Activated CD4-positive, alpha-beta T cell treated with anti-CD3 and anti-CD28 coated beads, Interleukin-2, amount 50 U/mL, for 16 hours (primary cell): ENCODE data around the gene TPK1.
"Not testable (repeated sequence)": the region's sequence is repeated elsewhere in the genome, so short reads cannot be mapped to it uniquely, and the experiment has no call there.

Experiments
- DNase-seq: peaks from one replicate; pipeline ENCODE4 v3.0.0-alpha.2; 2020

TPK1 gene

GRCh38 chr7:144821067-144821466, 14.8 kb downstream of the TPK1 start:
- DNase-seq: peak; percentile 90

- DNase-seq: peak; percentile 58
Observed at GRCh38 chr7:144820552-144820951, 15.3 kb downstream of the TPK1 start.

- no peak for DNase-seq
Observed at GRCh38 chr7:144819566-144819965, 16.3 kb downstream of the TPK1 start.

- peak; percentile 69 for DNase-seq
Observed at GRCh38 chr7:144818511-144818910, 17.3 kb downstream of the TPK1 start.

- DNase-seq: no peak
Observed at GRCh38 chr7:144817001-144817400, 18.9 kb downstream of the TPK1 start.

GRCh38 chr7:144814299-144814698, 21.6 kb downstream of the TPK1 start:
- DNase-seq: no peak

GRCh38 chr7:144812379-144813283, 23.2 kb downstream of the TPK1 start:
- DNase-seq: peak; percentile 72

GRCh38 chr7:144805627-144806239, 30.1 kb downstream of the TPK1 start:
- DNase-seq: no peak

GRCh38 chr7:144800678-144801436, 35.0 kb downstream of the TPK1 start:
- DNase-seq: not testable (repeated sequence)

GRCh38 chr7:144796919-144797318, 38.9 kb downstream of the TPK1 start:
- no peak for DNase-seq

- DNase-seq: no peak
Observed at GRCh38 chr7:144792050-144792449, 43.8 kb downstream of the TPK1 start.

- no peak for DNase-seq
Observed at GRCh38 chr7:144791488-144791887, 44.4 kb downstream of the TPK1 start.

GRCh38 chr7:144787127-144787526, 48.7 kb downstream of the TPK1 start:
- no peak for DNase-seq

- peak; percentile 21 for DNase-seq
Observed at GRCh38 chr7:144786522-144786921, 49.3 kb downstream of the TPK1 start.

GRCh38 chr7:144786079-144786478, 49.8 kb downstream of the TPK1 start:
- no peak for DNase-seq

GRCh38 chr7:144785521-144785920, 50.3 kb downstream of the TPK1 start:
- DNase-seq: no peak

GRCh38 chr7:144784943-144785342, 50.9 kb downstream of the TPK1 start:
- no peak for DNase-seq

- DNase-seq: no peak
Observed at GRCh38 chr7:144784441-144784840, 51.4 kb downstream of the TPK1 start.

GRCh38 chr7:144782883-144783282, 53.0 kb downstream of the TPK1 start:
- DNase-seq: no peak

- no peak for DNase-seq
Observed at GRCh38 chr7:144780071-144780608, 55.7 kb downstream of the TPK1 start.

- DNase-seq: not testable (repeated sequence)
Observed at GRCh38 chr7:144777889-144778288, 58.0 kb downstream of the TPK1 start.

- no peak for DNase-seq
Observed at GRCh38 chr7:144777005-144777839, 58.6 kb downstream of the TPK1 start.
